ENCODE data around the gene DTNB.

DNA sequence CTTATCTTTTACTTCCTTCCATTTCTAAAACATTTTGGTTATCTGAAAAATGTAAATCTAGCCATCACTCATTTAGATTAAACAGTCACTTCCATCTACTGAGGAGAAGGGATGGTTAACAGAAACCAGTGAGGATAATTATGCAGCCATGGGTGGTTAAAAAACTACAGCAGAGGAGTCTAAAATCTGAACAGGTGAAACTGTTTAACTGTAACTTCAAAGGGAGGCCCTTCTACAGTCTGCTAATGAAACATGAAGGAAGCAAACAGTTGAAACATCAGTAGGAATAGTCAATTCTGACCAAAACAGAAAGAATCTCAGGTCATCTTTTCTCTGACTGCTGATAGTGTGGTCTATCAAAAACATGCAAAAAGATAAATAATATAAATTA lies 71.0 kb downstream of the DTNB start:
- TF ChIP-seq, protein P1, sequence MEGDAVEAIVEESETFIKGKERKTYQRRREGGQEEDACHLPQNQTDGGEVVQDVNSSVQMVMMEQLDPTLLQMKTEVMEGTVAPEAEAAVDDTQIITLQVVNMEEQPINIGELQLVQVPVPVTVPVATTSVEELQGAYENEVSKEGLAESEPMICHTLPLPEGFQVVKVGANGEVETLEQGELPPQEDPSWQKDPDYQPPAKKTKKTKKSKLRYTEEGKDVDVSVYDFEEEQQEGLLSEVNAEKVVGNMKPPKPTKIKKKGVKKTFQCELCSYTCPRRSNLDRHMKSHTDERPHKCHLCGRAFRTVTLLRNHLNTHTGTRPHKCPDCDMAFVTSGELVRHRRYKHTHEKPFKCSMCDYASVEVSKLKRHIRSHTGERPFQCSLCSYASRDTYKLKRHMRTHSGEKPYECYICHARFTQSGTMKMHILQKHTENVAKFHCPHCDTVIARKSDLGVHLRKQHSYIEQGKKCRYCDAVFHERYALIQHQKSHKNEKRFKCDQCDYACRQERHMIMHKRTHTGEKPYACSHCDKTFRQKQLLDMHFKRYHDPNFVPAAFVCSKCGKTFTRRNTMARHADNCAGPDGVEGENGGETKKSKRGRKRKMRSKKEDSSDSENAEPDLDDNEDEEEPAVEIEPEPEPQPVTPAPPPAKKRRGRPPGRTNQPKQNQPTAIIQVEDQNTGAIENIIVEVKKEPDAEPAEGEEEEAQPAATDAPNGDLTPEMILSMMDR (IDR thresholded peaks at IDR 0.05) = no peak
- TF ChIP-seq POLR2A (IDR thresholded peaks at IDR 0.05) = no peak
